Activated T-helper 17 cell treated with anti-CD3 and anti-CD28 coated beads, Interleukin-2, amount 50 U/mL, for 72 hours (primary cell): ENCODE results near the gene TMIGD1. TPM values are rescaled to one million over a fixed set of nuclear protein-coding genes. Genes with fewer than 3 reads are reported as not detected.

Experiments used
- ATAC-seq: fragments of 150-1000 bp; cut with Tn5 transposase; replicated peaks from 2 replicates; pipeline ENCODE4 v1.10.0; 2021; ENCODE audit warnings: mild to moderate bottlenecking, moderate library complexity
- H3K27ac Mint-ChIP-seq: one replicate; pipeline ENCODE4 v1.8.0; 2022; ENCODE audit warnings: mixed read lengths
- H3K27me3 Mint-ChIP-seq: one replicate; pipeline ENCODE4 v1.8.0; 2022; ENCODE audit warnings: mixed read lengths
- H3K36me3 Mint-ChIP-seq: one replicate; pipeline ENCODE4 v1.8.0; 2022; ENCODE audit warnings: low read depth, mild to moderate bottlenecking, mixed read lengths
- H3K4me1 Mint-ChIP-seq: one replicate; pipeline ENCODE4 v1.8.0; 2022; ENCODE audit warnings: mixed read lengths
- H3K4me3 Mint-ChIP-seq: one replicate; pipeline ENCODE4 v1.8.0; 2022; ENCODE audit warnings: mild to moderate bottlenecking, mixed read lengths
- H3K9me3 Mint-ChIP-seq: one replicate; pipeline ENCODE4 v1.8.0; 2022; ENCODE audit warnings: mixed read lengths
- total RNA-seq, 2 donors: library from RNA; stranded (reverse); gene quantifications; one replicate each; pipeline ENCODE4 v1.2.3, GENCODE V29; 2022

The TMIGD1 gene
- not detected for total RNA-seq

- no peak for ATAC-seq
- Mint-ChIP-seq H3K27me3 (no peaks in the 10 kb centered on the region), H3K36me3 (no peaks in the 10 kb centered on the region), H3K9me3 (no peaks in the 10 kb centered on the region), H3K4me3 (peak within 1 kb of the TSS; percentile 57), H3K4me1 (peaks cover 32% of the 10 kb centered on the region), H3K27ac (peak within 1 kb of the TSS; percentile 70)
Measured at GRCh38 chr17:30333503-30334360, at the start of gene TMIGD1. TSS of gene TMIGD1 (minus strand) at chr17:30334057. CDS start at chr17:30332133, 1,924 bp downstream.

DNA sequence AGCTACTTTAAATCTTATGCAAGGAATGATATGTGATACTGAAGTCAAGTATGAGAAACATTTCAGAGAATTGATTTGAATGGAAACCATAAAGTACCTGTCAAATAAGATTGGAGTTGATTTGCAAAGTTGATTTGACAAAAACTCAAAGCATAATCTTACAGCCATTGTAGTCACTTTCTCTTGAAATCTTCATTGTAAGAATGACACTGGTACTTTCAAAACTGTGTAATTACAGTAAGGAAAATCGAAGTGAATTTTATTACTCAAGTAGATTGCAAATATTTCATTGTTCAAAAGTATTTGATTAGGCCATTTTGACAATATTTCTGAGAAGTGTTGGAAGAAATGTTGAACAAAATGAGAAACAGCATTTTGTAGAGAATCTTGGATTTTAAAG lies 48.5 kb upstream of the TMIGD1 start:
- Mint-ChIP-seq H3K27ac (no peak overlapping the region), H3K4me1 (peaks cover 30% of the 10 kb centered on the region), H3K27me3 (no peaks in the 10 kb centered on the region), H3K4me3 (peak overlapping the region; percentile 94), H3K36me3 (peaks cover 46% of the 10 kb centered on the region), H3K9me3 (no peaks in the 10 kb centered on the region)
- ATAC-seq = no peak

- ATAC-seq = peak; percentile 11
- peak overlapping the region; percentile 94 for H3K4me3 Mint-ChIP-seq
- H3K9me3 Mint-ChIP-seq = no peaks in the 10 kb centered on the region
- H3K4me1 Mint-ChIP-seq = peaks cover 40% of the 10 kb centered on the region
- H3K27me3 Mint-ChIP-seq = no peaks in the 10 kb centered on the region
- H3K36me3 Mint-ChIP-seq = peaks cover 35% of the 10 kb centered on the region
- peak overlapping the region; percentile 60 for H3K27ac Mint-ChIP-seq
Measured at GRCh38 chr17:30381340-30381659, 47.4 kb upstream of the TMIGD1 start.

DNA sequence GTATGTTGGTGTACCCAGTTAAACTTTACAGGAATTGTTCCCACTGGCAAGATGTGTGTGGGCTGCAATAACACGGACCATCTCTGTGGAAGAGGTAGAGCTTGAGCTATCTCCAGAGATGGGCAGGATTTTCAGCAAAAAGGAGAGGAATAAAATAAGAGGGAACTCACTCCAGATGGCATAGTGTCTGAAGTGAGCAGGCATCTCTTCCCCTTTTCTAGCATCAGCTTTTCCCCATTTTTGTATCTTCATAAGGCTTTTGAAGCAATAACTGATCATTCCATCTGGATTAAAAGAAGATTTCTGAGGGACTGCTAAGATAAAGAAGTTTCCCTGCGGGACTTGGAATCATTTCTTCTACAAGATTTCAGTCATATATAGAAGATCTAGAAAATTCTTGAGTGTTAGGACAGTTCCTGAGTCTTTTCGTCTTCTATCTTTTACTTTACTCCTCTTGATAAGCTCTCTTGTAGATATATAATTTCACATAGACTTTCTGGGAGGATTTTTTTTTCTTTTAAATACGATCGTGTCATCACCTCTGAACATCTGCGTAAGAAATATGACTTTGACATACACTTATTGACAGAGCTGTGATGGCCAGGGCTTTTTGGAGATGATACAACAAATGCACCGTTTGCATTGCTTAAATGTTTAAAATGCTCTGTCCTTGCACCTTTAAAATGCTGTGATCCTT lies 46.9 kb upstream of the TMIGD1 start:
- peaks cover 40% of the 10 kb centered on the region for H3K4me1 Mint-ChIP-seq
- no peak for ATAC-seq
- peaks cover 30% of the 10 kb centered on the region for H3K36me3 Mint-ChIP-seq
- peak overlapping the region; percentile 60 for H3K27ac Mint-ChIP-seq
- no peaks in the 10 kb centered on the region for H3K27me3 Mint-ChIP-seq
- peak overlapping the region; percentile 94 for H3K4me3 Mint-ChIP-seq
- no peaks in the 10 kb centered on the region for H3K9me3 Mint-ChIP-seq

- Mint-ChIP-seq H3K4me1 (peaks cover 36% of the 10 kb centered on the region), H3K27me3 (no peaks in the 10 kb centered on the region), H3K4me3 (peak overlapping the region; percentile 94), H3K36me3 (peaks cover 22% of the 10 kb centered on the region), H3K27ac (peak overlapping the region; percentile 93), H3K9me3 (no peaks in the 10 kb centered on the region)
- peak; percentile 51 for ATAC-seq
Measured at GRCh38 chr17:30379903-30380381, 46.1 kb upstream of the TMIGD1 start.

DNA sequence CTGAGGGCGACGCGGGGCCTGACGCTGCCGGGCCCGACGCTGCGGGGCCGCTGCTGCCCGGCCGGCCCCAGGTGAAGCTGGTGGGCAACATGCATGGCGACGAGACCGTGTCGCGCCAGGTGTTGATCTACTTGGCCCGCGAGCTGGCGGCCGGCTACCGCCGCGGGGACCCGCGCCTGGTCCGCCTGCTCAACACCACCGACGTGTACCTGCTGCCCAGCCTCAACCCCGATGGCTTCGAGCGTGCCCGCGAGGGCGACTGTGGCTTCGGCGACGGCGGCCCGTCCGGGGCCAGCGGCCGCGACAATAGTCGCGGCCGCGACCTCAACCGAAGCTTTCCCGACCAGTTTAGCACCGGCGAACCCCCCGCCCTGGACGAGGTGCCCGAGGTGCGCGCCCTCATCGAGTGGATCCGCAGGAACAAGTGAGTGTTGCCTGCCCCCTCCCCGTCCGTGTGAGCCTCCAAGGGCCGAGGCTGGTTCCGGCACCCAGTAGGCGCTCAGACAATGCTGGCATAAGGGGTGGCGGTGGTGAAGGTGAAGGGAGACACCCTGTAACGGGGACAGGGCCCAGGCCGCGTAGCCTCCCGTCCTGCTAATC lies 45.5 kb upstream of the TMIGD1 start:
- Mint-ChIP-seq H3K4me3 (peak overlapping the region; percentile 95), H3K36me3 (peaks cover 18% of the 10 kb centered on the region), H3K27me3 (no peaks in the 10 kb centered on the region), H3K4me1 (peaks cover 36% of the 10 kb centered on the region), H3K9me3 (no peaks in the 10 kb centered on the region), H3K27ac (peak overlapping the region; percentile 93)
- ATAC-seq = peak; percentile 20

- Mint-ChIP-seq H3K9me3 (no peaks in the 10 kb centered on the region), H3K36me3 (peaks cover 18% of the 10 kb centered on the region), H3K27me3 (no peaks in the 10 kb centered on the region), H3K4me3 (peak within 1 kb of the TSS; percentile 95), H3K4me1 (peaks cover 36% of the 10 kb centered on the region), H3K27ac (peak within 1 kb of the TSS; percentile 95)
- peak; percentile 87 for ATAC-seq
Measured at GRCh38 chr17:30378825-30379302, 45.0 kb upstream of the TMIGD1 start, which contains the start of gene CPD. TSS of gene CPD (plus strand) at chr17:30378927. CDS start at chr17:30378981, 54 bp downstream.

- peak overlapping the region; percentile 95 for H3K27ac Mint-ChIP-seq
- no peaks in the 10 kb centered on the region for H3K9me3 Mint-ChIP-seq
- H3K27me3 Mint-ChIP-seq = no peaks in the 10 kb centered on the region
- peak overlapping the region; percentile 95 for H3K4me3 Mint-ChIP-seq
- peaks cover 38% of the 10 kb centered on the region for H3K4me1 Mint-ChIP-seq
- peaks cover 18% of the 10 kb centered on the region for H3K36me3 Mint-ChIP-seq
- ATAC-seq = peak; percentile 28
Measured at GRCh38 chr17:30378241-30378824, 44.5 kb upstream of the TMIGD1 start.

DNA sequence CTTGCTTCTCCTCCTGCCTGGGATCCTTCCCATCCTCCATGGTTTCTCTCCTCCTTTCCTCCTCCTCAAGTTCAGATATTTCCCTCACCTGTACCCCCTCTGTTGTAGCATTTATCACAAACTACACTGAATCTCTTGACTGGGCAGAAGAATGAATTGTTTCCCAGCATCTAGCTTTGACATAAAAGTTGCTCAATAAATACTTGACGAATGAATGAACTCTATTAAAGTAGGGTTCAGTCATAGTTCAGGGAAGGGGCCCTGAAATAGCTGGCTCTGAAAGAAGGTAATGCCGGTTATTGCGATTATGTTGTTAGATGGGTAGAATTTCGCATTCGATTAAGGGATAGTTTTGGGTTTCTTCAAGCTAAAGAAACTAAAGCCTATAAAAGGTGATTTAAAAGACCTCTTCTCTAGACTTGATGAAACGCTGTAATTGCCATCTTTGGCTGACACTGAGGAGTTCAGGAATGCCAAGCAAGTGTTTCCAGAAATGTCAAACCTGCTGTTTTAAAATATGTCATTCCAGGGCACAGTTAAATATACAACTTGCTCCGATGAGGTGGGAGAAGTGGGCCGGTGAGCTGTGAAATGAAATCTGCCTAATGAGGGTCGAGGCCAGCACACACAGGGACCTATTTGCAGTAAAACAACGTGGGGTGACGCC lies 43.9 kb upstream of the TMIGD1 start:
- Mint-ChIP-seq H3K4me1 (peaks cover 38% of the 10 kb centered on the region), H3K27me3 (no peaks in the 10 kb centered on the region), H3K9me3 (no peaks in the 10 kb centered on the region), H3K27ac (peak overlapping the region; percentile 95), H3K36me3 (peaks cover 18% of the 10 kb centered on the region), H3K4me3 (peak overlapping the region; percentile 95)
- ATAC-seq = no peak

GRCh38 chr17:30376621-30377452 lies 43.0 kb upstream of the TMIGD1 start:
- ATAC-seq = peak; percentile 11

GRCh38 chr17:30375661-30376060 lies 41.8 kb upstream of the TMIGD1 start:
- ATAC-seq = no peak
- H3K4me3 Mint-ChIP-seq = no peak overlapping the region
- no peak overlapping the region for H3K27ac Mint-ChIP-seq
- H3K4me1 Mint-ChIP-seq = peaks cover 35% of the 10 kb centered on the region
- no peaks in the 10 kb centered on the region for H3K27me3 Mint-ChIP-seq
- no peaks in the 10 kb centered on the region for H3K9me3 Mint-ChIP-seq
- peaks cover 11% of the 10 kb centered on the region for H3K36me3 Mint-ChIP-seq

More at GRCh38 chr17:30376621-30377452, 43.0 kb upstream of the TMIGD1 start:
- peaks cover 18% of the 10 kb centered on the region for H3K36me3 Mint-ChIP-seq
- no peaks in the 10 kb centered on the region for H3K27me3 Mint-ChIP-seq
- peak overlapping the region; percentile 95 for H3K4me3 Mint-ChIP-seq
- no peaks in the 10 kb centered on the region for H3K9me3 Mint-ChIP-seq
- H3K4me1 Mint-ChIP-seq = peaks cover 41% of the 10 kb centered on the region
- no peak overlapping the region for H3K27ac Mint-ChIP-seq

- Mint-ChIP-seq H3K27me3 (no peaks in the 10 kb centered on the region), H3K4me1 (peaks cover 30% of the 10 kb centered on the region), H3K36me3 (no peaks in the 10 kb centered on the region), H3K4me3 (no peak overlapping the region), H3K9me3 (no peaks in the 10 kb centered on the region), H3K27ac (peak overlapping the region; percentile 11)
- peak; percentile 97 for ATAC-seq
Measured at GRCh38 chr17:30372755-30373154, 38.9 kb upstream of the TMIGD1 start.

- no peaks in the 10 kb centered on the region for H3K36me3 Mint-ChIP-seq
- H3K27me3 Mint-ChIP-seq = no peaks in the 10 kb centered on the region
- H3K9me3 Mint-ChIP-seq = no peaks in the 10 kb centered on the region
- no peak overlapping the region for H3K4me3 Mint-ChIP-seq
- no peak for ATAC-seq
- H3K4me1 Mint-ChIP-seq = peaks cover 21% of the 10 kb centered on the region
- H3K27ac Mint-ChIP-seq = no peak overlapping the region
Measured at GRCh38 chr17:30369995-30370394, 36.1 kb upstream of the TMIGD1 start.
